Endothelial cell (in vitro differentiated cells): ENCODE data around the gene ZFAND2B. TPM values are rescaled to one million over a fixed set of nuclear protein-coding genes. Genes with fewer than 3 reads are reported as not detected.
A peak's percentile ranks its signal among the peaks of the same experiment; 100 is the strongest.

Experiments used
- DNase-seq: peaks from one replicate; pipeline ENCODE4 v3.0.0; 2021; ENCODE audit warnings: low spot score
- H3K27ac Mint-ChIP-seq: one replicate; pipeline ENCODE4 v1.8.0; 2021; ENCODE audit warnings: mixed read lengths, inconsistent platforms; ENCODE audit not compliant: unreplicated experiment
- H3K27me3 Mint-ChIP-seq: one replicate; pipeline ENCODE4 v1.8.0; 2021; ENCODE audit warnings: mild to moderate bottlenecking, moderate library complexity, mixed read lengths, inconsistent platforms; ENCODE audit not compliant: unreplicated experiment
- H3K36me3 Mint-ChIP-seq: one replicate; pipeline ENCODE4 v1.8.0; 2021; ENCODE audit warnings: mild to moderate bottlenecking, low read depth, mixed read lengths, inconsistent platforms; ENCODE audit not compliant: unreplicated experiment
- H3K4me1 Mint-ChIP-seq: one replicate; pipeline ENCODE4 v1.8.0; 2021; ENCODE audit warnings: mild to moderate bottlenecking, mixed read lengths, inconsistent platforms; ENCODE audit not compliant: unreplicated experiment
- H3K4me3 Mint-ChIP-seq: one replicate; pipeline ENCODE4 v1.8.0; 2021; ENCODE audit warnings: mild to moderate bottlenecking, mixed read lengths, inconsistent platforms; ENCODE audit not compliant: unreplicated experiment
- H3K9me3 Mint-ChIP-seq: one replicate; pipeline ENCODE4 v1.8.0; 2021; ENCODE audit warnings: mixed read lengths, inconsistent platforms; ENCODE audit not compliant: unreplicated experiment
- CTCF ChIP-seq: fragments of 200-600 bp; sonication (generic); IDR thresholded peaks from one replicate; pipeline ENCODE4 v1.5.0; 2021; ENCODE audit warnings: antibody characterized with exemption; ENCODE audit not compliant: unreplicated experiment
- total RNA-seq: library from RNA; stranded (reverse); fragmentation: NEBNext Ultra II Directional; extraction: Animal tissue kit (Norgen Biotek cat#: 25700); gene quantifications from one replicate; pipeline ENCODE4 v1.2.1, GENCODE V29; 2021; ENCODE audit not compliant: unreplicated experiment

The ZFAND2B gene
- total RNA-seq, 1 donor from 2014 or later: 39.7 TPM

GRCh38 chr2:219246559-219246958 is 40.0 kb downstream of the ZFAND2B start:
- DNase-seq: no peak

GRCh38 chr2:219247678-219248642 is 41.4 kb downstream of the ZFAND2B start:
- H3K4me1 Mint-ChIP-seq: peaks cover 31% of the 10 kb centered on the region
- no peak overlapping the region for H3K4me3 Mint-ChIP-seq
- H3K9me3 Mint-ChIP-seq: no peaks in the 10 kb centered on the region
- TF ChIP-seq CTCF: no peak
- DNase-seq: no peak
- H3K36me3 Mint-ChIP-seq: peaks cover 14% of the 10 kb centered on the region
- peaks cover 22% of the 10 kb centered on the region for H3K27me3 Mint-ChIP-seq
- no peak overlapping the region for H3K27ac Mint-ChIP-seq

More at GRCh38 chr2:219246559-219246958, 40.0 kb downstream of the ZFAND2B start:
- Mint-ChIP-seq H3K9me3 (no peaks in the 10 kb centered on the region), H3K4me1 (peaks cover 28% of the 10 kb centered on the region), H3K27ac (no peak overlapping the region), H3K36me3 (peaks cover 14% of the 10 kb centered on the region), H3K4me3 (peak overlapping the region; percentile 67), H3K27me3 (peaks cover 14% of the 10 kb centered on the region)
- no peak for TF ChIP-seq CTCF

GRCh38 chr2:219248845-219249202 is 42.2 kb downstream of the ZFAND2B start:
- Mint-ChIP-seq H3K27ac (peak overlapping the region; percentile 89), H3K4me1 (peaks cover 31% of the 10 kb centered on the region), H3K9me3 (no peaks in the 10 kb centered on the region), H3K36me3 (peaks cover 14% of the 10 kb centered on the region), H3K27me3 (peaks cover 22% of the 10 kb centered on the region), H3K4me3 (peak overlapping the region; percentile 85)
- TF ChIP-seq CTCF: no peak
- DNase-seq: no peak

- DNase-seq: peak; percentile 11
- Mint-ChIP-seq H3K27ac (peak overlapping the region; percentile 83), H3K36me3 (peaks cover 14% of the 10 kb centered on the region), H3K4me1 (peaks cover 30% of the 10 kb centered on the region), H3K4me3 (no peak overlapping the region), H3K27me3 (peaks cover 18% of the 10 kb centered on the region), H3K9me3 (no peaks in the 10 kb centered on the region)
- no peak for TF ChIP-seq CTCF
Observed at GRCh38 chr2:219249203-219249980, 42.8 kb downstream of the ZFAND2B start.
